Epidermal melanocyte (primary cell): Measurements from ENCODE around the gene RALGPS1.

Experiments
- DNase-seq: peaks from one replicate; pipeline ENCODE4 v3.0.0; 2011; ENCODE audit warnings: low spot score; ENCODE audit not compliant: insufficient read length

The RALGPS1 gene

DNA sequence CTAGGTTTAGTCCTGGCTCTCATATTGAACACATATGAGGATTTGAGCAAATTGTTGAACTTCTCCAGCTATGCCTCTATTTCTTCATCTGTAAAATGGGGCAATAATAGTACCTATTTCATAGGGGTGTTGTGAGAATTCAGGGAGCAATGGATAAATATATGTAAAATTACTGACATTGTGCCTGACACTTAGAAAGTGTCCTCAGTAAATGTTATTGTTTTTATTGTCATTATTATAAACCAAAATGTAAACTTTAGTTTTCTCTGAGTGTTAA, 106.2 kb downstream of the RALGPS1 start:
- no peak for DNase-seq

DNA sequence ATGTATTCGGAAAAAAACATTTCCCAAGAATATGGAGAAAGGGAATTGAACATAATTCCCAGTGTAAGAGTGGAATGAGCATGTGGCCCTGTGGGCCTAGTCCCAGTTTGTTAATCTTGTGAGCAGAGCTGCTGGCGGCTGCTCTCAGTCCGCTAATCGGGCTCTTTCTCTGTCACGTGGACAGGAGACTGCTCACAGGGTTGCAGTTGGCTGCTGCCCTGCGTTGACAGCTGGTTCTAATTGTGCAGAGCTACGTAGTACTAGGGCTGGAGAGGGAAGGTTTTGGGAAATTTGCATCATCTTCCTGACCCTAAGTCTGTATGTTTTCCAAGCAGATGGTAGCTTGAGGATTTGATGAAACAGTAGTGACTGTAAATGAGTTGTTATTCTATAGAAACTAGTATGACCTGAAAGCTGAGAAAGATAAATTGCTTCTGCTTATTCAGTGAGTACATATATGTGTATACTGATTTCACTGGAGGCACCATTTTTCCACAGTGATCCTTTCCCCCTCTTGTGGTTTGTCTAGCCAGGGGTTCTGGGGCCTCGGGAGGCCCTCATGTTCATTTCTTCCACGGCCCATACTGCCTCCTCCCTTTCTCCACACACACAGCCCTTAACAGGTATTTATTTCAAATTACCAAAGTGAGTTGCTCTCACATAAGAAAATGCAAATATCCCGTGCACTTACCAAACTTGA, 107.2 kb downstream of the RALGPS1 start:
- peak; percentile 59 for DNase-seq

DNA sequence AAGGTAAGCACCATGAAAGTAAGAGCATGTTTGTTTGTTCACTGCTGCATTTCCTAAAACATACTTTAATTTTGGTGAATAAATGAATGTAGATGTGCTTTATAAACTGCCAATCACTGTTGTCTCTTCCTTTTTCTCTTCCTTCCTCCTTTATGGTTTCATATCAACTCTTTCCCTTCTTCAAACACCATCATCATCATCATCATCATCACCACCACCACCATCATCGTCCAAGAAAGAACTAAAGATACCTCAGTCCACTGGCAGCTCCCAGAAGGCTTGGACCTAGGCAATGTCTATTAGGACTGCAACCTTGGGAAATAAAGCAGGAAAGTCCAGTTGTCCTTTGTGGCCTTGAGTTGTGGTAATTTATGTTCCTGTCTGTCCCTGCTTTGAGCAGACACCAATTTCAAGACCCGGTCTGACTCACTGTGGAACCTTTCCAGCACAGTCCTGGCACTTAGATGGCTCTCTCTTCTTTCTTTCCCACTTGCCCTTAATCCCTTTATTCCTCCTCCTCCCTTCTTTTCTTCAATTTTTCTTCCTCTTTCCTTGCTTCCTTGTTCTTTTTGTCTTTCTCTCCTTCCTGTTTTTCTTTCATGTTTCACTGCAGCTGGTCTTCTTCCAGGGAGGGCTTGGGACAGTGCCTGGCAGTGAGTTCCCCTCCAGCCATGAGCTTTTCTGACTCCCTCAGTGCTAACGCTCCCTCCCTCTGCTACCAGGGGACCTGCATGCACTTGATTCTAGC, 108.5 kb downstream of the RALGPS1 start:
- DNase-seq = no peak

DNA sequence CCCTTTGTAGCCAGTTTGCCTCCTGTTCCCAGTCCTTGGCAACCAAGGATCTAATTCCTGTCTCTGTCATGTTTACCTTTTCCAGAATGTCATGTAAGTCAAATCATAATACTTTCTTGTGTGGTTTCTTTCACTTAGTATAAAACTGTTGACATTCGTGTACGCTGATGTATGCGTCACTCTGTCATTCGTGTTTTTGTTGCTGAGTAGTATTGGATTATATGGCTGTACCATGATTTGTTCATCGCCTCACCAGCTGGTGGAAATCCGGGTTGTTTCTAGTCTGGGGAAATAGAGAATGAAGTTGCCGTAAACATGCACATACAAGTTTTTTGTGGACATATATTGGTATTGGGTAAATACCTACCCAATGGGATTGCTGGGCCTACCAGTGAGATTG, 110.5 kb downstream of the RALGPS1 start:
- DNase-seq = no peak

DNA sequence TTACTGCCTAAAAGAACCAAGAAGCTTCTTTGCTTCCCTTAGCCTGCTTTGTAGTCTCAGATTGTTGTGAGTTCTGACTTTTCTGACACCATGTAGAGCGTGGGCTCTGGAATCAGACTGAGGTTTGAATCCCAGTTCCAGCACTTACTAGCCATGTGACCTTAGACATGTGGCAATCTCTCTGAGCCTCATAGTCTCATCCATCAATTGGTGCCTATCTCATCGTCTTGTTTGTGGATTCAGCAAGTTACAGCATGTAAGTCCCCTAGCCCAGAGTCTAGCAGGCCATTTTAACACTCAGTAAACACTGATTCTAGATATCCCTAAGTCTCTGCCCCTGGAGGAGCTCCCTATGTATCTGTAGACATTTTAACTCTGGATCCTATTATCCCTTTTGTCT, 113.1 kb downstream of the RALGPS1 start:
- DNase-seq = no peak

DNA sequence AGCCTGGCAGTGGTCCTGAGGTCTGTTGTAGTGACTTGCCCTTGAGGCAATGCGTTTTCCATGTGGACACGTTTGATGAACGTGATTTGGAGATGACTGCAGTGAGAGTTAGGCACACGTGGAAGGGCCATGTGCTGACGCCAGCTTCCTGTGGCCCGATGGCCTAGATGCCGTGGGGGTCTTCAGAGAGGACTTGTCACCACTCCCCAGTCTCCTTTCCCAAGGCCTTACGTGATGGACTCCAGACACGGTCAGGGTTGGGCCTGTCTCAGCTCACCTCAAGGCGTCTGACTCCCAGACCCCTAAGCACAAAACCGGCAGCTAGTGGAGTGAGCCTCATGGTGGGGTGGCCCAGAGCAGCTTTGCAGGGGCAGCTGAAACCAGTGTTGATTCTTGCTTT, 115.0 kb downstream of the RALGPS1 start:
- no peak for DNase-seq

DNA sequence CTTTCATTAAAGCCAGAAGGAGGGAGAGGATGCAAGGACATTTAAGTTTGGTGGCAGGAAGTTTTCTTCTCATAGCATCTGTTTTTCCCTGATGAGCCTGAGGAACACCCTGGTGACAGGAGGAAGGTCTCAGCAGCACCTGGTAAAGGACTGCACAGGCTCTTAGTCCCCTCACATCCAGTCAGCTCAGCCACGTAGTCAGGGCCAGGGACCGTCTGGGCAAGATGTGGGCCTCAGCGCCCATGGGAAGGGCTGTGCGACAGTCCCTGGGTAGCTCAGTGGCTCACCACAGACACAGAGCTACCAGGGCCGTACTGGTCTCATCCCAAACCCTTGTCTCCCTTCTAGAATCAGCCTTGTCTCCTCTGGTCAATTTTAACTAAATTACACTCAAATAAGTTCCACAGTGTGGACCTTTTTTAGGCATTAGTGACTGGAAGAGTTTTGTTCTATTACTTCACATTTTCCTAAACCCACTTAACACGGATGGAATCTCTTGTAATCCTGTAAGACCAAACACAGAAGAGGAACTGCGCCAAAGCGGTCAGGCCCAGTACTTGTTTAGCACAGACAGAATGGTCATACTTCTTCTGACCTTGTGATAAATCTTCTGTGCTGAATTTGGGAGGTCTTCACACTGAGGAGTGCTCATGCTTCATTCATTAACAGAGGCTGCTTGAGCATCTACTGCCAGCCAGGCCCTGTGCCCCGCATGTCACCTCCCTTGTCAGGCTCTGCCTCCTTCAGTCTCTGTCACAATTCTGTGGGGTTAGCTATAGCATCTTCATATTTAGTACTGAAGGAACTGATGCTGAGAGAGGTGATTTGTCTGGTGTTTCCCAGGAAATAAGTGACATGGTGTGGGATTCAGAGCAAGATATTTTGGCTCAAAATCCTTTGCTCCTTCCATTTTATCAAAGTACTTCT, 116.5 kb downstream of the RALGPS1 start:
- no peak for DNase-seq

DNA sequence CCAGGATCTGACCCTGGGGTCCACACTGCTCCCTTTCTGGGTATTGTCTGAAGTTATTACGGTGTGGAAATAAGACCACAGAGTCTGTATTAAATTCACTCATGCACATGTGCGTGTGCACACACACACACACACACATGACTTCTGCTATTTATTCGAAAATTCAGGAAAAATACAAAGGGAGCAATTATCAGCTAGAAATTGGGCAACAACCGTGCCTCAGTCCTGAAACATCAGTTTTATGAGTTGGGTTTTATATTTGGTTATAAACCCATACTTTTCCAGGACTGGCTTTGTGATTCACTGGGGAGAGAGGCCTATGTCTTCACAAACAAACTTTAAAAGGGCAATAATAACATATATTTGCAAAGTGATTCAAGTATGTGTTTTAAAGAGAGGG, 117.7 kb downstream of the RALGPS1 start:
- DNase-seq = no peak

DNA sequence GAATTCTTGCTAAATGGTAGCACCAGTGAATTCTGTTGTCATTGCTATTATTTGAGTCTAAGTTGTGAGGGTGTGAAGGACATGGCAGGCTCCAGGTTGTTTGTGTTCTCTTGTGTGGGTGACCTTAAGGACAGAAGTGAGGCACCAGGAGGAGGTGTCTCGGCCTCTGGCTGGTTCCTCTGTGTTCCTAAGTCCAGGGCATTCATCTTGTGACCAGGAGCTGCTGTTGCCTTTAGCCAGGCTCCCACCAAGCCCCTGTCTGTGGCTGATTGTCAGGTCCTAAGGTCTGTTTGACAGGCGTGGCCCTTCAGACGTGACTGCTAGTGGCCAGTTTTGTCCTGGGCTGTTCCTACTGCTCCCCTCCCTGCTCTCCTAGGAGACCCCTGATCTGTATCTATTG, 118.5 kb downstream of the RALGPS1 start:
- DNase-seq = no peak

DNA sequence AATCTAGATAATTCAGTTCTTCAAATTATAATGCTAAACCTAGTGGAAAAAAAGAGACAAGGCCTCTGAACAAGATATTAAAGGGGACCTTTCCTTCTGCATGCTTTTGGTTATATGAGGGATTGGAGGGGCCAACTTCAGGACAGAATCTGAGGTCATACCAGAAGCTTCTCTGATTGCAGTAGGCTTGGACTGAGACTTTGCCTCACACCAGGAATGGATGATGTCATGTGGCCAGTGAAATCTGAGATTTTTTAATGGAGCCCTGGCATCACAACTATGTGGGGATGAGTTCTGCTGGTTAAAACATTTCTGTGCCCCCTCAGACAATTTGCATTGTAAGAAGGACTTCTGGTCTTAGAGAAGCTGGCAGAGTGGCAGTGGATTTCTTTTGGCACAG, 119.2 kb downstream of the RALGPS1 start:
- no peak for DNase-seq

DNA sequence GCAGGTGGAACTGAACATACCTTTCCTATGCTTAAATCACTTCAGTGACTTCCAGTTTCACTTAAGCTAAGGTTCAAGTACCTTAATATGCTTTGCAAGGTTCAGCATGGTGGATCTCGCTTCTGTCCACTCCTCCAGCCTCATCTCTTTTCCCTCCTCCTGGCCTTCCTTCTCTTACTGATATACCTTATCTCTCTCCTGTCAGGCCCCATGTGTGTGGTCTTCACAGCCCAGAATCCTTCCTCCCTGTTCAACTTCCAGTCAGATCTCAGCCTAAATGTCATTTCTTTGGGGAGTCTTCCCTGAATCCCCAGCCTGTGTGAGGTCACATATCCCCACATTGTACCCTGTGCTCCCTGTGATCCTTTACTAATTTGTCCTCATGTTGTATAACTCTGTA, 120.1 kb downstream of the RALGPS1 start:
- no peak for DNase-seq

DNA sequence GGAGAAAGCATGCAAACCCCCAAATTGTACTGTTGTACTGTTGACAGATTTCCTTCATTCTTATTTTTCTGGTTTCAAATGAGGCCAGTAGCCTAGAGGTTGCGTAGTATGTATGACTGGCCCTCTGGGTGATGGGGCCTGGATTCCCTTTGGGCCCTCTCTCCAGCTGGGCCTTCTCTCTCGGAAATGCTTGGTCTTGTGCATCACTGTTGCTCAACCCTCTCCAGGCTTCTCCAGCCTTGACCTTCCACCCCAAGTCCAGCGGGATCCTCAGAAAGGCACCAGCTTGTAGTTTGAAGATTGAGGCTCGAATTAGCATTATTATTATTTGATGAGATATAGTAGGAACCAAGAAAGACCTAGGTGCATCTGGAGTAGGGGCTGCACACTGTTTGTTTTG, 120.8 kb downstream of the RALGPS1 start:
- DNase-seq = no peak

DNA sequence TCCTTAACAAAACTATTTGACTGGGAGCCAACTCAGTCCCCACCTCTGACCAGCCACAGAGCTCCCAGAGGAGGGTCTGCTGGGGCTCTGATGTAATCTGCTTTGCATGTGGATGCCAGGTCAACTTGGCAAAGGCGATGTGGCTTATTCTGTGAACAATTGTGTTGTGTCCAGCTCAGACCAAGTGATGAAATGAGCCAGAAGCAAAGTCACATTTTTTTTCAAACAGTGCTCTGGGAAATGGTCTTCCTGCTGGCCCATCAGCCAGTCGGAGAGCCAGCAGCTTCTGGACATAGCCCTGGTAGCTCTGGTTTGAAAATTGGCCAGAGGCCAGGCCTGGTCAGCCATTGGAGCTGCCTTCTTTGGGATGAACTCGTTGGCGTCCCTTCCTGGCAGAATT, 121.4 kb downstream of the RALGPS1 start:
- no peak for DNase-seq

DNA sequence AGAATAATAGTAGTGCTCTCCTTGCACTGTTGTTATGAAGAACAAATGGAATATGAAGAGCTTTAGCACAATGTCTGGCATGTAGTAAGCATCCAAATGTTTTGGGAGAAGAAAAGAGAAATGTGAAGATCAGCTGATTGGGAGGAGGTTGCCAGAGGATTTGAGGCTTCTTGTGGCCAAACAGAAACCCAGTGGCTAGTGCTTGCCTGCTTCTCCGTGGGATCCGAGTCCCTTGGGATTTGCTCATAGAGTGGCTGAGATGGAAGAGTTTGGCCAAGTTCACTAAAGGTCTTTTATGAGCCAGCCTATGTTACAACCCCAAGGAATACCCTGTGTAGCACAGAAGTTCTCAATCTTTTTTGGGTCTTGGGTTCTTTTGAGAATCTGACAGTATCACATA, 121.9 kb downstream of the RALGPS1 start:
- no peak for DNase-seq

DNA sequence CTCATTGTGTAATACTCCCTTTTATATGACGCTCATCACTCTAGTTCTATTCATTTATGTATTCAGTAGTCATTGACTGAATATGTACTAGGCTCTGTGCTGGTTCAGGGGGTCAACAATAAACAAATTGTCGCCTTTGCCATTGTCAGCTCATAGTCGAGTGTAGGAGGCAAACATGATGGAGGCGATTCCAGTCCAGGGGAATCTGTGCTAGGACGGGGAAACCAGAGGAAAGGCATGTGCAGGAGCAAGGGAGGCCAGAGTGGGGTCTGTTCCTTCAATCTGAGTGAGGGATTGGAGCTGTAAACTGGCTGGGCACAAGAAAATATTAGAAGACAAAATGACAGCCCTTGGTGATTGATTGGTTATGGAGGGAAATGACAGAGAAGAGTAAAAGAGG, 123.9 kb downstream of the RALGPS1 start:
- no peak for DNase-seq

DNA sequence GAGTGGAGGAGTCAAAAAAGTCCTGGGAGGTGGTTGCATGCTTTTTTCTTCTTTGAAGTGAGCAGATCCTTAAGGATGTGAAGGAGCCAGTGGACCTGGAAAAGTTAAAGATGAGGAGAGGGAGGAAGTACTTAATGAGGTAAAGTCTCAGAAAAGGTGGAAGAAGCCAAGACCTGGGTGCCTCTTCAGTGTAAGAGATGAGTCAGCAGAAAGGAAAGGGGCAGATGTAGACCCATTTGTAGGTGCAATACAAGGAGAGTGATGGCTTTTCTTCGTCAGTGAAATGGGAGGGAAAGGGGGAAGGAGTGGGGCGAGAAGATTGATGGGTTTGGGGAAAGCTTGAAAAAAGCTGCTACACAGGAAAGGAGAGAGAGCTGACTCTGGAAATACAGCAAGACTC, 124.9 kb downstream of the RALGPS1 start:
- DNase-seq = no peak

DNA sequence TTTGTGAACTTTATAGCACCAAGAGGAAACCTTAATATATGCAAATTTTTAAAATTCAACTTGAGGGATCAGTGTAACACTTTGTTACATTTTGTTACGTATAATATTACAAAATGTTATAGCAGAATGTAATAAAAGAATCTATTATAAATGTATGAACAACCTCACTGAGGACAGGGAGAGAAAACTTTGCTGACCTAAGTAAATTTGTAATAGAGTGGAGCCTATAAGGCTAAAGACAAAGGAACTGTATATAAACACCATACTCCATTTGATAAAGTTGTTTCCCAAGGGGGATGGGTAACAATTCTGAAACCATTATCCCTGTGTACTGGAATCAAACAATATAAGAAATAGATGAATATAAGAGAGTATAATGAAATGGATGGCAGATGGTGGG, 130.6 kb downstream of the RALGPS1 start:
- no peak for DNase-seq

DNA sequence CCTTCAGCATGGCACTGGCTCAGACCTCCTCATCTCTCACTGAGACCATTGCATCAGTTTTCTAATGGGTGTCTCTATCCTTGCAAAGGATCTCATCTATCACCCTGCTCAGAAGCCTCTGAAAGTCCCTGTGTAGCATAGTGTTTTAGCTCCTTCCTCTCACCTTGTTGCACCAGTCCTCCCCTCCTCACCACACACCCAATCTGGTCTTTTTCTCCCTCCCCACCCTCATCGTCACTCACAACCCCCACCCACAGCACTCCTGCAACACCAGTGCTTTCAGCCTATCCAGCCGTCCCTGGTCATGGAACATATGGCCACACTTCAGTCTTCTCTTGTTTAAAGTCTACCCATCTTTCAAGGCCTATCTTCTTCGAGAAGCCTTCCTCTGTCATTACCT, 133.4 kb downstream of the RALGPS1 start:
- DNase-seq = no peak

DNA sequence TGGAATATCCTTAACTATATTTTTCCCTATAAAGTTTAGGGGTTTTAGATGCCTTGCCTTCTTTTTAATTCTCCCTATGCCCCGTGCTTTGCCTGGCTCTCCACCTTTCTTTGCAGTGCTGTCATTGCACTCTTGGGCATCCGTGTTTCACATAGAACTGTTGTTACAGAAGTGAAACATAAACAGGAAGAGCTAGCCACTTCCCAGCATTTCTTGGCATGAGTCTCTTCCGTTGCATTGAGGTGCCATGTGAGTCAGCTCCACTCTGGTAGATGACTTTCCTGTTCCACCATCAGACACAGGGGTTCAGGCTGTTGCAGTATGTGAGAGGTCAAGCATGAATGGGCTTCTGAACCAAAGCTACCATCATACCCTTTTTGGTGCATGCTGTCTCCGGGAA, 134.5 kb downstream of the RALGPS1 start:
- peak; percentile 35 for DNase-seq

DNA sequence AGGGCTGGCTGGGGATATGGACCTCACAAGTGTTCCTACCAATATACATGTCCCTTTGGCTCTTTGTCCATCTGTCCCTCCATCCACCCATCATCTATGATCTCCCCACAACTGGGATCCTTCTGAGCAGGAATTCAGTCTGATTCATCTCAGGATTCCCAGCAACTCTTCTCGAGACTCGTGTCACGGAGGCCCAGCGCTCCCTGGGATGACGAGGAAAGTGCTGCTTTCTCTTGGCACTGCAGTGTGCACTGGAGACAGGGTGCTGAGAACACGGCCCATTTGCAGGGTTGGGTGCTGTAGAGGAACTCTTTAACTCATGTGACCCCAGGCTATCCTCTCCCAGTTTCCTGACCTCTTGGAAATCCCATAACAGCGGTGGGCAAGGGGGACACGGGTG, 135.0 kb downstream of the RALGPS1 start:
- no peak for DNase-seq

DNA sequence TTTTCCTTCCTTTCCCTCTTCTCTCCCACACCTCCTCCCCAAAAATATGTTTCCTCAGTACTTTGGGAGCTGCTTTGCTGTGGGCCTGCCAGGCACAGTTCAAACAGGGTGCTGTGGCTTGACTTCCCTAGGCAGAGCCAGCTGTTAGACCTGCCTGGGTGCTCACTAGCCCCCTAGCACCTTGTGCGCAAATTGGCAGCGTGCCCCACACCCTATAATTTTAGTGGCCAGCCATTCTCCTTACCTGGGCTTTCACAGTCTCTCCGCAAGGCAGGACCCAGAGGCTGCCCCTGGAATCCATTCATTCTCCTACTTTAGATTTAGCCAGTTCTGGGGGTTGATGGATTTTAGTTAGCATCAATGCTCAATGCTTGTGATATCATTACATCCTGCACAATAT, 135.6 kb downstream of the RALGPS1 start:
- no peak for DNase-seq

DNA sequence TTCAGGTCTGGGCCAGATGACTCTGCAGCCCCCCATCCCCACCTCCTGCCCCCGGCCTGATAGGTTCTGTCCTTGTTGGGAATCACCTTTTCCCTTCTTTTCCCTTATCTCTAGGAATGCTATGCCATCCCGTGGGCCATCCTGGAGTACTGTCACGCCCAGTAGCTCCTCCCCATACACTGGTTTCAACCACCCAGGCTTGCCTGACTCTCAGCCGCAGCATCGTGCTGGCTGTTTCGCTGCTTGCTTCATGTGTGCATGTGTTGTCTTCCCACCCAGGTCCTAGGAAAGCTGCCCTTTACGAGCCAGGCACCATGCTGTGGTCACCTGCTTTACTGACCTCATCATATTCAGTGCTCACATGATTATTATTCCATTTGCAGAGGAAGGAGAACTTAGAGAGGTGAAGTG, 136.0 kb downstream of the RALGPS1 start:
- DNase-seq = no peak
